KMS-11 (cell line): ENCODE results near the gene LMNTD2.

ENCODE experiments used
- H2AFZ ChIP-seq: fragments of 200-600 bp; sonication (generic); 2 replicates; pipeline ENCODE4 v1.6.1; 2016; ENCODE audit warnings: antibody characterized with exemption, mixed run types, low read depth
- H3K27ac ChIP-seq: fragments of 200-600 bp; sonication (generic); 2 replicates; pipeline ENCODE4 v1.6.1; 2016; ENCODE audit warnings: mild to moderate bottlenecking, mixed run types
- H3K27me3 ChIP-seq: fragments of 200-600 bp; sonication (generic); 2 replicates; pipeline ENCODE4 v1.6.1; 2017; ENCODE audit warnings: mild to moderate bottlenecking, low read depth, mixed run types, moderate library complexity; ENCODE audit not compliant: insufficient read depth
- H3K36me3 ChIP-seq: fragments of 200-600 bp; sonication (generic); 2 replicates; pipeline ENCODE4 v1.6.1; 2017; ENCODE audit warnings: mild to moderate bottlenecking, mixed run types; ENCODE audit not compliant: insufficient read depth
- H3K4me1 ChIP-seq: fragments of 200-600 bp; sonication (generic); 2 replicates; pipeline ENCODE4 v1.6.1; 2016; ENCODE audit warnings: mild to moderate bottlenecking, low read depth, mixed run types; ENCODE audit not compliant: poor library complexity, severe bottlenecking
- H3K4me2 ChIP-seq: fragments of 200-600 bp; sonication (generic); 2 replicates; pipeline ENCODE4 v1.7.0; 2016; ENCODE audit warnings: mild to moderate bottlenecking, mixed run types
- H3K4me3 ChIP-seq: fragments of 200-600 bp; sonication (generic); IDR thresholded peaks from 2 replicates; pipeline ENCODE4 v1.6.1; 2017; ENCODE audit warnings: low read depth, low read length, mixed read lengths; ENCODE audit not compliant: insufficient read depth
- H3K79me2 ChIP-seq: fragments of 200-600 bp; sonication (generic); 2 replicates; pipeline ENCODE4 v1.6.1; 2016; ENCODE audit warnings: low read depth, mixed run types; ENCODE audit not compliant: insufficient read depth
- H3K9ac ChIP-seq: fragments of 200-600 bp; sonication (generic); 2 replicates; pipeline ENCODE4 v1.6.1; 2016; ENCODE audit warnings: mild to moderate bottlenecking, mixed run types
- H4K20me1 ChIP-seq: fragments of 200-600 bp; sonication (generic); 2 replicates; pipeline ENCODE4 v1.6.1; 2016; ENCODE audit warnings: mild to moderate bottlenecking, mixed run types; ENCODE audit not compliant: insufficient read depth
- TF ChIP-seq, protein P1 (sequence below): fragments of 200-600 bp; sonication (generic); conservative IDR thresholded peaks from 2 replicates; pipeline ENCODE4 v1.6.1; 2017; ENCODE audit warnings: low read depth, mild to moderate bottlenecking, antibody characterized with exemption, low read length, moderate library complexity, mixed read lengths

The LMNTD2 gene

DNA sequence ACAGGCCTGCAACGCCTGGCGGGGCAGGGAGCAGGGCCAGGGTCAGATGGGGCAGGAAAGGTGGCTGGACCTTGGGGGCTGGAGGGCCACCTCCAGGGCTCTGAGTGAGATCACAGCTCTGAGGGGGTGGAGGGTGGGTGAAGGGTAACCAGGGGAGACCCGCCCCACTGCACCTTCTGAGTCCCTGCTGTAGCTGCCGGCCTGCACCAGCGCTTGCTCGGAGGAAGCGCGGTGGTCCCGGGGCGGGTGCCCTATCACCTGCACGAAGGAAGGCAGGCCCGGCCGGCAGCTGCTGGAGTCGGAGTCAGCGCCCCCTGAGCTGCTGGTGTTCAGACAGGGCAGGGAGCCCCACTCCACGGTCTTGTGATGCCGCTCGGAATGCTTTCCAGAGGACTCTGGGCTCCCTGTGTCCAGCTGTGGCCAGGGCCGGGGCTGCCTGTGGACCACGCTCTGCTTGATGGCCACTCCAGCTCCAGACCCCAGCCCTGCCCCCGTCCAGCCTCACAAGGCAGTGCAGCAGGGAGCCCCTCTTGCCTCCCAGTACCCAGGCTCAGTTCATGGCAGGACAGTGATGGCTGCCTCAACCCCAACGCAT, 3.8 kb downstream of the LMNTD2 start:
- no peak overlapping the region for H3K4me3 ChIP-seq

GRCh38 chr11:555780-556661, 4.5 kb downstream of the LMNTD2 start:
- no peaks in the 10 kb centered on the region; the same call in 1 of the 2 replicates for H3K27me3 ChIP-seq
- no peak overlapping the region for H3K4me3 ChIP-seq
- H2AFZ ChIP-seq: no peak overlapping the region
- peaks cover 16% of the 10 kb centered on the region for H3K4me1 ChIP-seq
- H4K20me1 ChIP-seq: no peaks in the 10 kb centered on the region
- no peak overlapping the region for H3K27ac ChIP-seq
- TF ChIP-seq, protein P1, sequence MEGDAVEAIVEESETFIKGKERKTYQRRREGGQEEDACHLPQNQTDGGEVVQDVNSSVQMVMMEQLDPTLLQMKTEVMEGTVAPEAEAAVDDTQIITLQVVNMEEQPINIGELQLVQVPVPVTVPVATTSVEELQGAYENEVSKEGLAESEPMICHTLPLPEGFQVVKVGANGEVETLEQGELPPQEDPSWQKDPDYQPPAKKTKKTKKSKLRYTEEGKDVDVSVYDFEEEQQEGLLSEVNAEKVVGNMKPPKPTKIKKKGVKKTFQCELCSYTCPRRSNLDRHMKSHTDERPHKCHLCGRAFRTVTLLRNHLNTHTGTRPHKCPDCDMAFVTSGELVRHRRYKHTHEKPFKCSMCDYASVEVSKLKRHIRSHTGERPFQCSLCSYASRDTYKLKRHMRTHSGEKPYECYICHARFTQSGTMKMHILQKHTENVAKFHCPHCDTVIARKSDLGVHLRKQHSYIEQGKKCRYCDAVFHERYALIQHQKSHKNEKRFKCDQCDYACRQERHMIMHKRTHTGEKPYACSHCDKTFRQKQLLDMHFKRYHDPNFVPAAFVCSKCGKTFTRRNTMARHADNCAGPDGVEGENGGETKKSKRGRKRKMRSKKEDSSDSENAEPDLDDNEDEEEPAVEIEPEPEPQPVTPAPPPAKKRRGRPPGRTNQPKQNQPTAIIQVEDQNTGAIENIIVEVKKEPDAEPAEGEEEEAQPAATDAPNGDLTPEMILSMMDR: no peak
- no peak overlapping the region for H3K9ac ChIP-seq
- no peaks in the 10 kb centered on the region for H3K36me3 ChIP-seq
- no peaks in the 10 kb centered on the region for H3K79me2 ChIP-seq
- no peak overlapping the region for H3K4me2 ChIP-seq

More for the DNA sequence above, 3.8 kb downstream of the LMNTD2 start:
- no peak overlapping the region for H3K9ac ChIP-seq
- H3K27ac ChIP-seq: no peak overlapping the region
- H4K20me1 ChIP-seq: no peaks in the 10 kb centered on the region
- no peak overlapping the region for H3K4me2 ChIP-seq
- TF ChIP-seq, protein P1: no peak
- H3K4me1 ChIP-seq: peaks cover 20% of the 10 kb centered on the region
- no peaks in the 10 kb centered on the region for H3K36me3 ChIP-seq
- no peak overlapping the region for H2AFZ ChIP-seq
- H3K79me2 ChIP-seq: no peaks in the 10 kb centered on the region
- H3K27me3 ChIP-seq: no peaks in the 10 kb centered on the region; the same call in 1 of the 2 replicates

- H3K79me2 ChIP-seq: no peaks in the 10 kb centered on the region
- peaks cover 16% of the 10 kb centered on the region for H3K4me1 ChIP-seq
- TF ChIP-seq, protein P1: no peak
- H3K36me3 ChIP-seq: no peaks in the 10 kb centered on the region
- H3K4me2 ChIP-seq: no peak overlapping the region
- H3K9ac ChIP-seq: no peak overlapping the region
- H3K27me3 ChIP-seq: no peaks in the 10 kb centered on the region; the same call in 1 of the 2 replicates
- H3K4me3 ChIP-seq: no peak overlapping the region
- H3K27ac ChIP-seq: no peak overlapping the region
- peak overlapping the region; percentile 41; the same call in 1 of the 2 replicates for H2AFZ ChIP-seq
- H4K20me1 ChIP-seq: no peaks in the 10 kb centered on the region
Measured at GRCh38 chr11:555227-555779, 5.2 kb downstream of the LMNTD2 start.

DNA sequence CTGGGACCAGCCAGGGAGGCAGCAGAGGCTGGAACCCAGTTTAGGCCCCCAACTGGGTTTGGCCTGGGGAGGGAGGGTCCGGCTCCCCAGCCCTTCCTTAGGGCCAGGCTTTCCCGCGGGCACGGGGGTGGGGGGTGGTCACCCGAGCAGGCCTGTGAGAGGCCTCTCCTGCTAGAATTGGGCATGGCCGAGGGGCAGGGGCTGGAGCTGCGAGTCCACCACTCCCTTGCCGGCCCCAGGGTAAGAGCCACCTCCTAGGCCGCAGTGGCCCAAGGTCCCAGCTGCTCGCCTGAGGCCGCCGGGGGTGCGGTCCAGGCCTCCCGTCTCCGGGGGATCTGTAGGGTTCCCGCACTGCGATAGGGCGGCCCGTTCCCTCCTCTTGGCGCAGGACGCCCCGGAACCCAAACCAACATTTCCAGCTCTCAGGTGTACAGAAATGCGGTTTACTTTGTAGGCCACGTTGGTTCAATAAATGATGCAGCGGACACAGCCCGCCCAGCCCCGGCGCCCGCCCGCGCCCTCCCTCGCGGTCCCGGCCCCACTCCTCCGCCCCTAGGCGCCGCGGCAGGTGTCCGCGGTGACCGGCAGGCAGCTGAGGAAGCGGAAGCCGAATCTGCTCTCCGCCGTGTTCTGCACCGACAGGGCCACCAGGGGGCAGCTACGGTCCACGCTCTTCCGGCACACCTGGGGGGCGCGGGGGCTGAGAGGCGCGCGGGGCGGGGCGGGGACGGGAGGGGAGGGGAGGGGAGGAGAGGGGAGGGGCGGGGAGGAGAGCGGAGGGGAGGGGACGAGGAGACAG, 5.9 kb downstream of the LMNTD2 start:
- Histone ChIP-seq H3K4me1 (peaks cover 9% of the 10 kb centered on the region), H3K4me2 (peak overlapping the region; percentile 80), H2AFZ (peak overlapping the region; percentile 67), H3K79me2 (no peaks in the 10 kb centered on the region), H3K27ac (no peak overlapping the region), H3K4me3 (no peak overlapping the region), H3K36me3 (no peaks in the 10 kb centered on the region), H4K20me1 (no peaks in the 10 kb centered on the region), H3K27me3 (no peaks in the 10 kb centered on the region; the same call in 1 of the 2 replicates), H3K9ac (peak overlapping the region; percentile 41; the same call in 1 of the 2 replicates)
- TF ChIP-seq, protein P1: peak; percentile 34
